Measurements from ENCODE around the gene NBR1. TPM values are rescaled to one million over a fixed set of nuclear protein-coding genes. Genes with fewer than 3 reads are reported as not detected.
A peak's percentile ranks its signal among the peaks of the same experiment; 100 is the strongest.
"Not testable (repeated sequence)": the region's sequence is repeated elsewhere in the genome, so short reads cannot be mapped to it uniquely, and the experiment has no call there.

Gene NBR1
- total RNA-seq, 1 donor from 2014 or later: 84.7 TPM

- not testable (repeated sequence) for DNase-seq (ENCODE audit: low spot score)
Measured at GRCh38 chr17:43153197-43153835, 17.7 kb upstream of the NBR1 start.

GRCh38 chr17:43155666-43156065 is 15.3 kb upstream of the NBR1 start:
- DNase-seq (ENCODE audit: low spot score): no peak

- DNase-seq (ENCODE audit: low spot score): not testable (repeated sequence)
Measured at GRCh38 chr17:43159232-43159631, 11.8 kb upstream of the NBR1 start.

- DNase-seq (ENCODE audit: low spot score): not testable (repeated sequence)
Measured at GRCh38 chr17:43159957-43160356, 11.1 kb upstream of the NBR1 start.

- not testable (repeated sequence) for DNase-seq (ENCODE audit: low spot score)
Measured at GRCh38 chr17:43165971-43166370, 5.0 kb upstream of the NBR1 start.

GRCh38 chr17:43169561-43170139 is 1.4 kb upstream of the NBR1 start:
- DNase-seq (ENCODE audit: low spot score): peak; percentile 65

GRCh38 chr17:43170140-43170765 is 761 bp upstream of the NBR1 start:
- DNase-seq (ENCODE audit: low spot score): peak; percentile 92

GRCh38 chr17:43171586-43172487 is 823 bp downstream of the NBR1 start:
- peak; percentile 59 for DNase-seq (ENCODE audit: low spot score)

GRCh38 chr17:43175213-43176118 is 4.5 kb downstream of the NBR1 start:
- no peak for DNase-seq (ENCODE audit: low spot score)

- DNase-seq (ENCODE audit: low spot score): no peak
Measured at GRCh38 chr17:43176119-43176570, 5.1 kb downstream of the NBR1 start.

- no peak for DNase-seq (ENCODE audit: low spot score)
Measured at GRCh38 chr17:43183921-43184320, 12.9 kb downstream of the NBR1 start.

GRCh38 chr17:43186656-43187055 is 15.6 kb downstream of the NBR1 start:
- not testable (repeated sequence) for DNase-seq (ENCODE audit: low spot score)

GRCh38 chr17:43193251-43193650 is 22.2 kb downstream of the NBR1 start:
- DNase-seq (ENCODE audit: low spot score): no peak

GRCh38 chr17:43199633-43200032 is 28.6 kb downstream of the NBR1 start:
- no peak for DNase-seq (ENCODE audit: low spot score)

GRCh38 chr17:43200127-43200526 is 29.1 kb downstream of the NBR1 start:
- no peak for DNase-seq (ENCODE audit: low spot score)

GRCh38 chr17:43203013-43203412 is 32.0 kb downstream of the NBR1 start:
- DNase-seq (ENCODE audit: low spot score): not testable (repeated sequence)

- DNase-seq (ENCODE audit: low spot score): no peak
Measured at GRCh38 chr17:43210576-43210975, 39.6 kb downstream of the NBR1 start.

- no peak for DNase-seq (ENCODE audit: low spot score)
Measured at GRCh38 chr17:43211123-43211479, 40.1 kb downstream of the NBR1 start.

- peak; percentile 85 for DNase-seq (ENCODE audit: low spot score)
Measured at GRCh38 chr17:43211480-43212402, 40.7 kb downstream of the NBR1 start, which contains the start of gene TMEM106A. TSS of gene TMEM106A (plus strand) at chr17:43211875. CDS start at chr17:43213042, 1,167 bp downstream.
